Measurements from ENCODE around the gene NSUN4.
"Not testable (repeated sequence)": the region's sequence is repeated elsewhere in the genome, so short reads cannot be mapped to it uniquely, and the experiment has no call there.

Gene NSUN4

DNA sequence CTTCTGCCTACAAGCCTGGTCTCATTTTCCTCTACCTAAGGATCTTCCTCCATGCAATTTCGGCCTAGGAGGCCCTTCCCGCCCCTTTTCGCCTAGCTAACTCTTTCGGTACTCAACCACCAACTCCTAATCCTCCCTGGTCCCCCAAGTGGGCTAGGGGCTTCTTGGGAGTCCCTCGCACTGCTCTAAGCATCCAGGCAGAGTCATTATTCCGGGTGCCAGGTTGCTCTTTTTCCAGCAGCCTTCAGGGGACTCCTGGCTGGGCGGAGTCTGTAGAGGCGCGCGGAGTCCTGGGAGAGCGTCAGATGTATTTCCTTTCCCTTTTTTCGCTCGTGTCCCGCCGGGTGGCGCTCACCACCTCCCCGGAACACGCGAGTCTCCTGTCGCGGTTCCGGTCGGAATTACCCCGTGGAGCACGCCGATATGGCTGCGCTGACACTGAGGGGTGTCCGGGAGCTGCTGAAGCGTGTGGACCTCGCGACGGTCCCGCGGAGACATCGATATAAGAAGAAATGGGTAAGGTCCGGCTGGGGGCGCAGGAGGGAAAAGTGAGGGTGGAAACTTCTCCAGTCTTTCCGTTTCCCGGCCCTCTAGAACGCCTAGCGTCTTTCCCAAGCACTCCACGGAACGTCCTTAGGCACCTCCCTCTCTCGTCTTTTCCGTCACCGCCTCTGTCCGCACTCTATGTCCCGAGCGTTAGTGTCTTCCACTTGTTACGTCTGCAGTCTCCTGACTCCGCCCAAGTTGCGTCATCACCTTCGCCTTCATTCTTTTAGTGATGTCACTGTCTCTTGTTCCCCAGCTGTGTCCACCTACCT is at the start of gene NSUN4:
Gene NSUN4, plus strand, starts transcription at position 404 of the 818 bp plus-strand sequence. Its CDS starts 20 bp downstream, at position 424.
- peak within 1 kb of the TSS; percentile 72 to 97 (median 92) for H3K27ac ChIP-seq
- H3K4me3 ChIP-seq, result peak within 1 kb of the TSS; percentile 45 to 78 (median 51)

- H3K4me3 ChIP-seq, result no peak overlapping the region
- no peak overlapping the region for H3K27ac ChIP-seq
These were observed 45.3 kb upstream of the NSUN4 start for GRCh38 chr1:46295306-46295705.

DNA sequence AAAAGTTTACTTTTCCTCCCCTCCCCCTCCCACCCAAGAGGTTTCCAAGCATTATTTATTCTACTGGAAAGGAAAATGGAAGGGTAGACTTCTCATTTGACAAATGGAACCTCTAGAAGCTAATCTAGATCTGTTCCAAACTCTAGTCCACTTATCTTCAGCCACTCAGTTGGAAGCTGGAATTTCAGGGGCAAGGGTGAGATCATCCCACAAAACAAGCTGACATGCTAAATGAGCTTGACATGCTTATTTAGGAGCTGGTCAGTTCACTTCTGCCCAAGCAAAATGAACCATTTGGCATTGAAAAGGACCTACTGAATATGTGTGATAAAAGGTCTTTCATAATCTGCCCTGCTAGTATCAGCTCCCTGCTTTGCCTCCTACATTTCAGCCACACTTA is 42.2 kb upstream of the NSUN4 start:
- H3K27ac ChIP-seq, result peak overlapping the region in 1 of 21 experiments; percentile 31
- H3K4me3 ChIP-seq, result no peak overlapping the region

GRCh38 chr1:46300673-46301405 is 39.8 kb upstream of the NSUN4 start:
- H3K27ac ChIP-seq, result peak overlapping the region in 20 of 21 experiments; percentile 86 to 100 (median 97)
- H3K4me3 ChIP-seq, result peak overlapping the region; percentile 64 to 94 (median 79)

DNA sequence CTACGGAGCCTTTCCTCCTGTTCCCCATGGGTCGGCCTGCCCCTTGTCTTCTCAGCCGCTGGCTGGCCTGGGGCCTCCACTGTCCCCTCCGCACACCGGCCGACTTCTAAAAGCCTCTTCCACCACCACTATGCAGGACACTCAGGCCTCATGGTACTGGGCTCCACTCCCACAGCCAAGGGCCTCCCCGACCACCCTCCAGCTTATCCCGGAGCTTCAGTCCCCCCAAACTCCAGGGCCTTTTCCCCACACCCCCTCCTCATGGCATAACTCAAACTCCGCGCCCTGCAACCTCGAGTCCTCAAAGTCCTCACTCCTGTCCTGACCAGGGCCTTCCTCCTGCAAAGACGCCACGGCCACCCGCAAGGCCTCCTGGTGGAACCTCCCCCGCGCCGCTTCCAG is 39.2 kb upstream of the NSUN4 start:
- peak overlapping the region; percentile 75 to 100 (median 97) for H3K27ac ChIP-seq
- H3K4me3 ChIP-seq, result peak overlapping the region; percentile 64 to 94 (median 79)

DNA sequence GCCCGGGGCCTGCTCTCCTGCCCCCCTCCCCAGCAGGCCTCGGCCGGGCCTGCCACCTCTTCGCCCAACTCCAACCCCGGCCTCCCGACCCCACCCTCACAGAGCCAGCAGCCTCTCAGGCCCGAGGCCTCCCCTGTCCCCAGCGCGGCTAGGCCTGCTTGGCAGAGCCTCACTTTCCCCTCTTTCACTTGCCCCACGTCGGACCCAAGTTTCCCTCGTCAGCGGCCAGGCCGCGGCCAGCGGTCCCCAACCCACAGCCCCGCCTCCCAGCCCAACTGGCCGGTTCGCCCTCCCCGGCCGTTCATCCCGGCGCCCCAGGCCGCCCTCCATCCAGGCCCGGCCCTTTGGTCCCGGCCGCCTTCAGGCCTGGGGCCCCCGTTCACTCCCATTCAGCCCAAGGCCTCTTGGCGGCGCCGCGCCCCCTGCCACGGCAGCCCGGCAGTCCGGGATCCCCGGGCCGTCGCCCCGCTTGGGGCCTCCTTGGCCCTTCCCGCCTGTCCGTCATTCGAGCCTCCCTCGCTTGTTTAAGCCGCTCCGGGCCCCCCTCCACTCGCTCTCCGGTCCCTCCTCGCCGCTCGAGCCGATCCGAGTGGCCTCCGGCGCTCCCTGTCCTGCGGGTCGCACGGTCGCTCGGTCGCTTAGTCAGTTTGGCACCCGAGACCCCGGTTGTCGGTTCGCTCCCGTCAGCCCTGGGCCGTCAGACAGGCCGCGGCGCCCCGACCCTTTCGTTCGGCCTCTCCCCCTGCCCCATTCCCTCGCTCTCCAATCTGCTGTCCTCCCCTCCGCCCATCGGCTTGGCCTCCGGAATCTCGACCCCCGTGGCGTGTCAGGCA is 38.6 kb upstream of the NSUN4 start:
- Histone ChIP-seq H3K27ac (peak overlapping the region; percentile 75 to 100 (median 97)), H3K4me3 (peak overlapping the region; percentile 64 to 94 (median 79))

- H3K27ac ChIP-seq, result peak overlapping the region; percentile 75 to 100 (median 97)
- peak overlapping the region; percentile 64 to 94 (median 79) for H3K4me3 ChIP-seq
These were observed 38.0 kb upstream of the NSUN4 start for GRCh38 chr1:46302641-46303037.

DNA sequence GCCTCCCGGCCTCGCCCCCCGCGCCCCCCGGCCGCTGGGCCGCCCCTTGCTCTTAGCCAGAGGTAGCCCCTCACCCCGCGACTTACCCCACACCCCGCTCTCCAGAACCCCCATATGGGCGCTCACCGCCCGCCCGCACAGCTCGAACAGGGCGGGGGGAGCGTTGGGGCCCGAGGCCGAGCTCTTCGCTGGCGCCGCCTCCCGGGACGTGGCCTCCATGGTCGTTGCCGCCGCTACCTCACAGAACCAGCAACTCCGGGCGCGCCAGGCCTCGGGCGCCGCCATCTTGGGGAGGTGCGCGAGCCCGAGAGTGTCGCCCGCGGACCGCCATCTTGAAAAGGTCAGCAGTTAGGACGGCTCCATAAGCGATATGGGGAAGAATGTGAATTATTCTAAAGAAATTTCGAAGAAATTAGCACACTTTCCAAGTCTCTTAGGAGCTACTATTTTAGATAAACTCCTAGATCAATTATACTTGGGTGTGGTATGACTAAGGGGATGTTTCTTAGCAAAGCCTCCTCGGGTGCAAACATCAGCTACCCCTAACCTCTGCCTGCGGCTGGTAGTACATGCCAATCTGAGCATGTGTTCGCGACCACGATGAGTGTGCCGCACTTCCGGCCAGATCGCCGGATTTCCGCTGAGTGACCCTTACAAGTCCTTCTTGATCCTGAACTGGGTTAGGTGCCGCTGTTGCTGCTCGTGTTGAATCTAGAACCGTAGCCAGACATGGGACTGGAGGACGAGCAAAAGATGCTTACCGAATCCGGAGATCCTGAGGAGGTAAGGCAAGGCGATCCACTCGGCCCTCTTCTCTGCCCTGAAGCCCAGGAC is 37.4 kb upstream of the NSUN4 start, which contains the start of the genes LRRC41 and UQCRH:
Gene LRRC41, minus strand, starts transcription at position 579 of the 834 bp plus-strand sequence. Its CDS starts 294 bp downstream, at position 285.
Gene UQCRH, plus strand, starts transcription at position 661 of the 834 bp plus-strand sequence. Its CDS starts 69 bp downstream, at position 730.
- peak within 1 kb of the TSS; percentile 75 to 100 (median 97) for H3K27ac ChIP-seq
- H3K4me3 ChIP-seq, result peak within 1 kb of the TSS; percentile 64 to 94 (median 79)

DNA sequence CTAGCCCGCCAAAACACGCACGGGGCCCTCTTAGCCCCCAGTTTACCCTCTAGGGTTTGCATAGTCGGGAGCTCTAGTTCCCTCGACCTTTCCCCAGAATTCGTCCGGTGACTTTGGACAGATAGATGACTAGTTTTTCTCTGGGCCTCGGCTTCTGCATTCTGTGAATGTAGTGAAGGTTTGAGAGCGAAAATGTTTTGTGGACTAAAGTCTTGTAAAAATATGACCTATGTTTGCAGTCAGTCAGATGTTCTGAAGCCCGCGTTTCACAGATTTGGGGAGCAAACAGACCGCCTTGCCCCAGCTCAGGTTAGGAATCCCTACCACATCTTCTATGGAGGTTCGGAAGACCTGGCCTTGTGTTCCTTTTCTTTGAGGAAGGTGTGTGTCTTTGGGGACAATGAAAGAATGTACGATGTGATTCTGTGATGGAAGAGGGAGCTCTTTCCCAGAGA is 36.7 kb upstream of the NSUN4 start:
- Histone ChIP-seq H3K27ac (peak overlapping the region; percentile 39 to 100 (median 97)), H3K4me3 (peak overlapping the region; percentile 64 to 94 (median 79))

GRCh38 chr1:46306159-46306530 is 34.5 kb upstream of the NSUN4 start:
- no peak overlapping the region for H3K4me3 ChIP-seq
- H3K27ac ChIP-seq, result no peak overlapping the region

DNA sequence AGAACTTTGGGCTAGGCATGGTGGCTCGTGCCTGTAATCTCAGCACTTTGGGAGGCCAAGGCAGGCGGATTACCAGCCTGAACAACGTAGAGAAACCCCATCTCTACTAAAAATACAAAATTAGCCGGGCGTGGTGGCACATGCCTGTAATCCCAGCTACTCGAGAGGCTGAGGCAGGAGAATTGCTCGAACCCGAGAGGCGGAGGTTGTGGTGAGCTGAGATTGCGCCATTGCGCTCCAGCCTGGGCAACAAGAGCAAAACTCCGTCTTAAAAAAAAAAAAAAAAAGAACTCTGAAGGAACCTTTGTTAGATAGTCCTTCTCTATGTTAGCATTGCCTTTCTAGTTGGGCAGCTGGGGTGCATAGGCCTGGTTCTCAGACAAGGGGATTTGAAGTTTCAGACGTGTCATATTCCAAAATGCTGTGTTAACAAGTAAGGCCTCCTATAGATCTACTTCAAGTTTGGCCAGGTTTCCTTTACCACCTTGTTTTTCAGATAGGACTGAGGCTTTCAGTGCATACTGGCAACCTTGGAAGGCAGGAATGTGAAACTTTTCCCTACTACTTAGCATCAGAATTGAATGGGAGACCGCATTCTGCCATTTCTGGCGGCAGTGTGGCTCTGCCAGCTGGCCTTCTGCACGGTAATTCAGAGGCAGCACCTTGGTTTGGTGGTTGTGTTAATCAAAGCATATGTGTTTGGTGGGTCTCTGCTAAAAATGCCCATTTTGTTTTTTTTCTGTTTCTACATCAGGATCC is 31.0 kb upstream of the NSUN4 start:
- Histone ChIP-seq H3K4me3 (no peak overlapping the region), H3K27ac (no peak overlapping the region)

GRCh38 chr1:46310321-46310720 is 30.3 kb upstream of the NSUN4 start:
- H3K27ac ChIP-seq, result no peak overlapping the region
- no peak overlapping the region for H3K4me3 ChIP-seq

DNA sequence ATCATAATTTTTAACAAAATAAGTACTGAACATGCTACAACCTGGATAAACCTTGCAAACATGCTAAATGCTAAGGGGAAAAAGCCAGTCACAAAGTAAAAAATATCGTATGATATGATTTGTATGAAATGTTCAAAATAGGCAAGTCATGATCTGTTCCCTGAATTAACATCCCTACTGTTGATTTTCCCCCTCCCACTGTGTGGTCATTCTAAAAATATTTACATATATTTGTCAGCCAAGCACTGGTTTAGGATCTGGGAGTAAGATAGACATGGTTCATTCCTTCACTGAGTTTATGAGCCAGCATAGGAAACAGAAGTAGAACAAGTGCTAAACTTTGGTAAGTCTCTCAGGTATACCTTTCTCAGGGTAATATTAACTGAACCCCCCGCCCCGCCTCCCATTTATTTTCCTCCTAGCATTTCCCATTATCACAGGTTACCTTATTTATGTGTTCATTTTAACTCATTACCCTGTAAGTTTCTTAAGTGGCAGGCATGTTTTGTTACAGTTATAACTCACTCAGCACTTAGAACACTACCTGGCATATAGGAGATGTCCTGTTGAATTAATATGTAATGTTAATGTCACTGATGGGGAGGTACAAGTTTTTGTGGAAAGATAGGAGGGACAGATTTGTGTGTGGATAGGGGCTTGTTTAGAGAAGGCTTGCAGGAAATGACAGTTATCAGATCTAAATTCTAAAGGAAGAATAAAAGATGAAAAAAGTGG is 24.8 kb upstream of the NSUN4 start:
- Histone ChIP-seq H3K27ac (no peak overlapping the region), H3K4me3 (no peak overlapping the region)

GRCh38 chr1:46317323-46317722 is 23.3 kb upstream of the NSUN4 start:
- Histone ChIP-seq H3K4me3 (no peak overlapping the region), H3K27ac (no peak overlapping the region)

DNA sequence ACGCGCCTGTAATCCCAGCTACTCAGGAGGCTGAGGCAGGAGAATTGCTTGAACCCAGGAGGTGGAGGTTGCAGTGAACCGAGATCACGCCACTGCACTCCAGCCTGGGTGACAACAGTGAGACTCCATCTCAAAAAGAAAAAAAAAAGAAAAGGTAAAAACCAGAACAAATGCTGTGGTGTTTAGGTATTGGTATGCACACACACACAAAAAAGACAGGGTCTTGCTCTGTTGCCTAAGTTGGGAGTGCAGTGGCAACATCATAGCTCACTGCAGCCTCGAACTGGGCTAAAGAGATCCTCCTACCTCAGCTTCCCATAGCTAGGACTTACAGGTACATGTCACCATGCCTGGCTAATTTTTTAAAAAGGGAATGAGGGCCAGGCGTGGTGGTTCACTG is 21.3 kb upstream of the NSUN4 start:
- H3K27ac ChIP-seq, H3K4me3 ChIP-seq: not testable (repeated sequence)

GRCh38 chr1:46319960-46320914 is 20.4 kb upstream of the NSUN4 start:
- H3K27ac ChIP-seq, H3K4me3 ChIP-seq: not testable (repeated sequence)

All from skin epidermis (tissue), 12 donors.